ENCODE measurements around the gene RBMS3. TPM values are rescaled to one million over a fixed set of nuclear protein-coding genes. Genes with fewer than 3 reads are reported as not detected.

RBMS3 gene
- total RNA-seq, 1 donor from 2014 or later = 3.8 TPM

DNA sequence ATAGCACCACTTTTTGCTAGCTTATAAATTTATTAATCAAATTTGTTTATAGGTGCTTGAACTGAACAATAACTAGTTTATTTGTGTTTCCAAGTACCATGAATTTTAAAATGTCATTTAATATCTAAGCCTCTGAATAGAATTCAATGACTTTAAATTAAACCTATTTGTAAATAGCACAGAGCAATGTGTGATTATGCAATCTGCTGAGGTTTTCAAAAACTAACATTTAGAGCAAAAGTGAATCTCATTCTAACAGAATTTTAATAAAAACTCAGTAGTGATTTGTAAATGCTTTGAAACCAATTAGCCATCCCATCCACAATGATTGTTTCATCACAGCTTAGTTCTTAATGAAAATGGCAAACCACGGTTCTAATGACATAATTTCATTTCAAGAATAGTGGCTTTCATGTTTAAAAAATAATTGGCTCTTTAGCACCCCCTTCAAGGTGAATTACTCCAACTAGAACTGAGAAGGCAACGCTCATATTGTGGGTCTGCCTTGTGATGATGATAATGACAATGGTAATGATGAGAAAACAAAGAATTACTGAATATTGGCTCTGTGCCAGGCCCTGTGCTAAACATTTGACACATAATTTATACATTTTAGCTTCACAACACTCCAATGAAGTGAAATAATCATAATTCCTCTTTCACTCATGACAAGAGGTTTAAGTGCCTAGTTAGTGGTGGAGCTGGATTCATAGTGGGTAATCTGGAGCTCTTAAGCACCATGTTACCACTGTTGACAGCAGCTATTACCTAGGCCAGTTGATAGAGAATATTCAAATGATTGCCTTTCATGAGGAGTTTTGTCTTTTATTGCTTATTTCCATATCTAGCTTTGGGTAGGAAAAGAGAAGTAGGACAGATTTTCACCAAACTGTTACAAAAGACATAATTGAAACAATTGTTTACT is 145.7 kb downstream of the RBMS3 start:
- TF ChIP-seq, protein P1, sequence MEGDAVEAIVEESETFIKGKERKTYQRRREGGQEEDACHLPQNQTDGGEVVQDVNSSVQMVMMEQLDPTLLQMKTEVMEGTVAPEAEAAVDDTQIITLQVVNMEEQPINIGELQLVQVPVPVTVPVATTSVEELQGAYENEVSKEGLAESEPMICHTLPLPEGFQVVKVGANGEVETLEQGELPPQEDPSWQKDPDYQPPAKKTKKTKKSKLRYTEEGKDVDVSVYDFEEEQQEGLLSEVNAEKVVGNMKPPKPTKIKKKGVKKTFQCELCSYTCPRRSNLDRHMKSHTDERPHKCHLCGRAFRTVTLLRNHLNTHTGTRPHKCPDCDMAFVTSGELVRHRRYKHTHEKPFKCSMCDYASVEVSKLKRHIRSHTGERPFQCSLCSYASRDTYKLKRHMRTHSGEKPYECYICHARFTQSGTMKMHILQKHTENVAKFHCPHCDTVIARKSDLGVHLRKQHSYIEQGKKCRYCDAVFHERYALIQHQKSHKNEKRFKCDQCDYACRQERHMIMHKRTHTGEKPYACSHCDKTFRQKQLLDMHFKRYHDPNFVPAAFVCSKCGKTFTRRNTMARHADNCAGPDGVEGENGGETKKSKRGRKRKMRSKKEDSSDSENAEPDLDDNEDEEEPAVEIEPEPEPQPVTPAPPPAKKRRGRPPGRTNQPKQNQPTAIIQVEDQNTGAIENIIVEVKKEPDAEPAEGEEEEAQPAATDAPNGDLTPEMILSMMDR (IDR thresholded peaks at IDR 0.05; ENCODE audit: unreplicated experiment) = no peak
- Mint-ChIP-seq H3K9me3 (ENCODE audit: low read depth) (no peaks in the 10 kb centered on the region), H3K4me3 (ENCODE audit: low read depth) (no peak overlapping the region), H3K4me1 (ENCODE audit: low read depth) (peaks cover 10% of the 10 kb centered on the region), H3K27ac (no peak overlapping the region), H3K27me3 (no peaks in the 10 kb centered on the region), H3K36me3 (ENCODE audit: insufficient read depth) (no peaks in the 10 kb centered on the region)
- no peak for DNase-seq (ENCODE audit: low spot score, unreplicated experiment)

DNA sequence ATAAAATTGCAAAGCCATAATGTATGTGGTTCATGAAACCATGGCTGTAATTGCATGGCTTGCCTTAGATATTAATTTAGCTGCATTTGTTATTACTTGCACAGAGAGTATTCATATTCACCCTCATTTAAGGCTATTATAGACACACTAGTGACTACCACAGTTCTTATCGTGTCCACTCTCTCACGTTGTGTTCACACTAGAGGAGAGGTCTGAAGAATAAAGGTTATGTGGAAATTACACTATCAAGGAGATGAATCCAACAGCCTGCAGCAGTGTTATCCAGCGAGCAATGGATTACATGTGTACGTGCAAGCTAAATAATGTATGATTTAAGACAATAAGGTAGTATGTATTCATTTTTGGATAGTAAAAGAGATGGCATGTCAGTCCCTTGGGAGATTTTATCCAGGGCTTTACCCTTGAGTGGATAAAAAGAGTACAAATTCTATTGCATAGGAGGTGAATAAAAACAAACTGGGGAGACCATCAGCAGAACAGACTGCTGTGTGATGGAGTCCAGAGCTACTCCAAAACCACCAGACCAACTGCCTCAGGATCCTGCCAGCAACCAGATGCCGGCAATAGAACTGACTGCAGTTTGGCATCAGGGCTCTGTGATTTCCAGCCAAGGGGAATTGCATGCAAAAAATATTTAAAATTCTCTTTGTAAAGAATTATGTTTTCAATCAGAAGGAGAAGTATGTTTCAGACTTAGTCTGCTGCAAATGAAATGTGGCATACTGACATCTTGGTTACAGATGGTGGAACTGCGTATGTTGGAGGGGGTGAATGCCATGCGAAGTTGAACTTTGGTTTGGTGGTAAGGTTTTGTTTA is 146.6 kb downstream of the RBMS3 start:
- no peak for DNase-seq (ENCODE audit: low spot score, unreplicated experiment)
- H3K27ac Mint-ChIP-seq = no peak overlapping the region
- H3K4me1 Mint-ChIP-seq (ENCODE audit: low read depth) = peaks cover 10% of the 10 kb centered on the region
- TF ChIP-seq, protein P1 (IDR thresholded peaks at IDR 0.05; ENCODE audit: unreplicated experiment) = no peak
- H3K27me3 Mint-ChIP-seq = no peaks in the 10 kb centered on the region
- no peak overlapping the region for H3K4me3 Mint-ChIP-seq (ENCODE audit: low read depth)
- H3K9me3 Mint-ChIP-seq (ENCODE audit: low read depth) = no peaks in the 10 kb centered on the region
- no peaks in the 10 kb centered on the region for H3K36me3 Mint-ChIP-seq (ENCODE audit: insufficient read depth)

DNA sequence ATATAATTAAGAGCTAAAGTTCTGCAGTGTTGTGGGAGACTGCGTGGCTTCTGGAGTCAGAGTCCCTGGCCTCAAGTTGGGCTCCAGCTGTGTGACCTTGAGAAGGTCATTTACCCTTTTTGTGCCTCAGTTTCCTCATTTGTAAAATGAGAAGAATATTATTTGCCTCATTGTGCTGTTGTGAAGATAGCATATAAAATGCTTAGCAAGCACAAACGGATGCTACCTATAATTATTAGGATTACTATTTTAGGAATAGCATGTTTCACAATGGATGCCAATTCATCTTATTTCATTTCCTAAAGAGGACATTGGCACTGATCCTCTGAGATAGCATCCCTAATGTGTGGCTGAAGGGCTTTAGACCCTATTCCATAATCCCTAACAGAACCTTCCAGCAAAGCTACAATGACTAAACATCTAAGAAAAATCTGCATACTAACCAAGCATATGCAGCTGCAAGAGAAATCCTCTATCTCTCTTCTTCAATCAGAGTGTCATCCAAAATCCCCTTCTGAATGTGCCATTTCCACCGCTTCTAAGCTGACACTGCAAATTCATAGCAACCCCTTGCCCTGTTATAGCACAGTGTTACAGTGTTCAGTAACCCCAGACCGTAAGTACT is 148.3 kb downstream of the RBMS3 start:
- Mint-ChIP-seq H3K4me1 (ENCODE audit: low read depth) (peaks cover 10% of the 10 kb centered on the region), H3K4me3 (ENCODE audit: low read depth) (no peak overlapping the region), H3K27me3 (no peaks in the 10 kb centered on the region), H3K36me3 (ENCODE audit: insufficient read depth) (no peaks in the 10 kb centered on the region), H3K9me3 (ENCODE audit: low read depth) (no peaks in the 10 kb centered on the region), H3K27ac (no peak overlapping the region)
- no peak for DNase-seq (ENCODE audit: low spot score, unreplicated experiment)
- TF ChIP-seq, protein P1 (IDR thresholded peaks at IDR 0.05; ENCODE audit: unreplicated experiment) = no peak

DNA sequence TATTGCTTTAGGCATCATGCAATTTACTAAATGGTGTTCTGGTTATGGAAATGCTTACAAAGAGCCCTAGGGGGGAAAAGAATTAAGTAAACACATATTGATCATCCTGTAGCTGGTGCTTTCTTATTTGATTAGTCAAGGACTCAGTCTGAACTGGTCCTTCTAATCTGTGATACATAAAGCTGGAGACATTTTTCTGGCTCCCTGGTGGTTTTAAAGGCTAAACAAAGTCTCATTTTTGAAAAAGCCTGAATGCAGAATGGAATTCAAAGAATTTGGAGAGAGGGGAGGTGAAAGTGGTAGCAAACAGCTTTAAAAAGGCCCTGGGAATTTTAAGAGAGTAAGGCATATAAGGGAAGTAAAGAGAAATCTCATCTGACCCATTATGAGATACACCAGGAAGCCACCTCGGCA is 149.7 kb downstream of the RBMS3 start:
- TF ChIP-seq, protein P1 (IDR thresholded peaks at IDR 0.05; ENCODE audit: unreplicated experiment) = no peak
- no peak for DNase-seq (ENCODE audit: low spot score, unreplicated experiment)

More for the DNA sequence above, 149.7 kb downstream of the RBMS3 start:
- no peaks in the 10 kb centered on the region for H3K9me3 Mint-ChIP-seq (ENCODE audit: low read depth)
- H3K4me1 Mint-ChIP-seq (ENCODE audit: low read depth) = peaks cover 10% of the 10 kb centered on the region
- H3K27ac Mint-ChIP-seq = peak overlapping the region; percentile 30
- H3K27me3 Mint-ChIP-seq = no peaks in the 10 kb centered on the region
- peaks cover 2% of the 10 kb centered on the region for H3K36me3 Mint-ChIP-seq (ENCODE audit: insufficient read depth)
- H3K4me3 Mint-ChIP-seq (ENCODE audit: low read depth) = no peak overlapping the region
